ENCODE measurements around the gene SCYGR2.

GRCh38 chr2:227616631-227617030 lies 17.9 kb downstream of the SCYGR2 start:
- TF ChIP-seq CTCF (IDR thresholded peaks at IDR 0.05 in 8 of 11, conservative IDR thresholded peaks at IDR 0.05 in 3 of 11) (no peak), POLR2A (IDR thresholded peaks at IDR 0.05) (no peak)

Measured in spleen (tissue), 7 donors.